T-helper 2 cell treated with Interferon-gamma antibody and Interleukin-4, amounts not matched to agents 5 μg/mL and 100 μg/mL, for 36 hours (primary cell): ENCODE results near the gene CHD2.
"Not testable (repeated sequence)": the region's sequence is repeated elsewhere in the genome, so short reads cannot be mapped to it uniquely, and the experiment has no call there.

Source experiments
- DNase-seq: peaks from one replicate; pipeline ENCODE4 v3.0.0; 2021; ENCODE audit warnings: low spot score
- H3K27ac Mint-ChIP-seq: one replicate; pipeline ENCODE4 v1.8.0; 2021; ENCODE audit warnings: mild to moderate bottlenecking, mixed read lengths
- H3K27me3 Mint-ChIP-seq: one replicate; pipeline ENCODE4 v1.8.0; 2021; ENCODE audit warnings: low read depth, mixed read lengths
- H3K36me3 Mint-ChIP-seq: one replicate; pipeline ENCODE4 v1.8.0; 2021; ENCODE audit warnings: low read depth, mixed read lengths
- H3K4me1 Mint-ChIP-seq: one replicate; pipeline ENCODE4 v1.8.0; 2021; ENCODE audit warnings: low read depth, mixed read lengths
- H3K4me3 Mint-ChIP-seq: one replicate; pipeline ENCODE4 v1.8.0; 2022; ENCODE audit warnings: mild to moderate bottlenecking, moderate library complexity, mixed read lengths
- H3K9me3 Mint-ChIP-seq: one replicate; pipeline ENCODE4 v1.8.0; 2021; ENCODE audit warnings: mixed read lengths

Gene CHD2

DNA sequence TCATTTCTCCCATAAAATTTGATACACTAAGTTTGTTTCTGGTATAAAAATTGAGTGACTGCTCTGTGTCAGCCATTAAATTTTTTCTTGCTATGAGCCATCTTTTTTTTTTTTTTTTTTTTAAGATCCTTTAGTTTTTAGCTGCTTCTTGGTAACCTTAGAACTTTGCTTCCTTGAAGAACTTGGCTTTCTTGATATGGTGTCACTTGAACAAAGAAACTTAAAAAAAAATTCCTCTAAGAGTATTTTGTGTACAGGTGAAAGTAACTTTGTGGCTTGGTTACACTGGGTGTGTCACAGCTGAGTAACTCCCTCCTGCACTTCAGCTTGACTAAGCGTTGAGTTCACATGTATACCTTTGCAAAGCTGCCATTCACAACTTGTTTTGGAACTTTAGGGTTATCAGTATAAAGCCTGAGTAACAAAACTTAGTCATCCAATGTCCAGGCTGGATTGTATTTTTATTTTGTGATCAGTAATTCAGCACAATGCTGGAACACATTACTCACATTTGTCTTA is 6.5 kb downstream of the CHD2 start:
- H3K36me3 Mint-ChIP-seq: peaks cover 58% of the 10 kb centered on the region
- peaks cover 66% of the 10 kb centered on the region for H3K4me1 Mint-ChIP-seq
- H3K27ac Mint-ChIP-seq: peak overlapping the region; percentile 100
- H3K27me3 Mint-ChIP-seq: no peaks in the 10 kb centered on the region
- H3K4me3 Mint-ChIP-seq: peak overlapping the region; percentile 86
- no peaks in the 10 kb centered on the region for H3K9me3 Mint-ChIP-seq
- peak; percentile 67 for DNase-seq

DNA sequence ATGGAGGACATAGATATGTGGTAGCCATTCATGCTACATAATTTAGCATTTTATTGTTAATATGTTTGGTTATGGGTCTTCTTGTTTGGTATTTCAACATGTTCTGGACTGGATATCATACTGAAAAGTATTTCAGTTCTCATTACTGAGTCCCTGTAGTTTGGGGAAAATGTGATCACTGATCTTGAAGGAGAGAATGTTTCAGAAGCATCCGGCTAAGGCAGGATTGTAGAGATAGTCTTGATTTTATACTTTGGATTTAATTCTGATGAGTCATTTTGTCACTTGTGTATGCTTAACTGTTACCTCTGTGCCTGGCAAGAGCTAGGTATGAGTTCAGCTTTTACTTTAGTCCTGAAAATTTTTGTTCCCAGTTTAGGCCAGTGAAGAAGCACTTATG is 7.1 kb downstream of the CHD2 start:
- no peaks in the 10 kb centered on the region for H3K9me3 Mint-ChIP-seq
- H3K4me3 Mint-ChIP-seq: peak overlapping the region; percentile 86
- no peak for DNase-seq
- peaks cover 72% of the 10 kb centered on the region for H3K4me1 Mint-ChIP-seq
- H3K27ac Mint-ChIP-seq: peak overlapping the region; percentile 100
- no peaks in the 10 kb centered on the region for H3K27me3 Mint-ChIP-seq
- peaks cover 60% of the 10 kb centered on the region for H3K36me3 Mint-ChIP-seq

DNA sequence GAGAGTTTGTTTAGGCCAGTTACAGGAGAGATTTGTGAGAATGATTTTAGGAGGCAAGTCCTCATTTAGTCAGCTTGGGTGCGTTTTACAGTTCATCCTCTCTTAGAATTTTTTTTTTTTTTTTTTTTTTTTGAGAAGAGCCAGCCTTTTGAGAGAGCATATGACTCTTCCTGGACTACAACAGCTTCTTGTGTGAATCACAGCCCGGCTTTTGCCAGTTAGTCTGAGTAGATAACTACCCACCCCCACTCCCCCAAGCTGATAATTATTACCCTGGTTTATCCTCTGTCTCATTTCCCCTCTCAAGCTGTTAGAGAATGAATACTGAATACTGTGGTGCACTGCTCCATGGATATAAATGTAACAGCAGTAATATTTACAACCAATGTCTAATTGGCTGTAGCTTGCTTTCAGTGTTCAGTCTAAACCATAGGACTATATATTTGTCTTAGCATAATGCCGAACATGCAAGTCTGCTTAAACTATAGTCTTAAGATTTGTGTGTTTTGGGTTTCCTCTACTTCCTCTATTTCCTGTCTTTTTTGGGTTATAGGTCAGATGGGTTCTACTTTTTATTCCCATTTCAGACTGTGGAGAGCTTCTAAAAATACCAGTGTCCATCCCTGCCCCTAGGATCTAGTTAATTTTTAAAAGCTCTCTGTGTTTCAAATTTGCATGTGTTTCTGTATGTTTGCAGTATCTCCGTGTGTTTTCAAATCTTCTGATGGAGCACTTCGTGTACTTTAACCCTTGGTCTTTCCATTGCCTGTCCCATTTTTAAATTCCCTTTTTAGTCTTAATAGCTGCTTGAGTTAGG is 8.0 kb downstream of the CHD2 start:
- no peak for DNase-seq

DNA sequence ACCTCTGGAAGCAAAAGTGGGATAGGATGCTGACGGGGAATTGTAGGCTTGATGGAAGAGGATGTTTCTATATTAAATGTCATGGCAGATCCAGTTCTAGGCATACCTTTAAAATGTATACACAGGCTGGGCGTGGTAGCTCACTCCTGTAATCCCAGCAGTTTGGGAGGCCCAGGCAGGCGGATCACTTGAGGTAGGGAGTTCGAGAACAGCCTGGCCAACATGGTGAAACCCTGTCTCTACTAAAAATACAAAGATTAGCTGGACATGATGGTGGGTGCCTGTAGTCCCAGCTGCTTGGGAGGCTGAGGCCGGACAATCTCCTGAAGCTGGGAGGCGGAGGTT is 8.6 kb downstream of the CHD2 start:
- Mint-ChIP-seq H3K27me3 (no peaks in the 10 kb centered on the region), H3K4me1 (peaks cover 76% of the 10 kb centered on the region), H3K4me3 (peak overlapping the region; percentile 86), H3K27ac (peak overlapping the region; percentile 100), H3K9me3 (no peaks in the 10 kb centered on the region), H3K36me3 (peaks cover 58% of the 10 kb centered on the region)
- DNase-seq: no peak

More for the DNA sequence above, 8.0 kb downstream of the CHD2 start:
- Mint-ChIP-seq H3K4me3 (peak overlapping the region; percentile 86), H3K27ac (peak overlapping the region; percentile 100), H3K9me3 (no peaks in the 10 kb centered on the region), H3K27me3 (no peaks in the 10 kb centered on the region), H3K36me3 (peaks cover 58% of the 10 kb centered on the region), H3K4me1 (peaks cover 72% of the 10 kb centered on the region)

DNA sequence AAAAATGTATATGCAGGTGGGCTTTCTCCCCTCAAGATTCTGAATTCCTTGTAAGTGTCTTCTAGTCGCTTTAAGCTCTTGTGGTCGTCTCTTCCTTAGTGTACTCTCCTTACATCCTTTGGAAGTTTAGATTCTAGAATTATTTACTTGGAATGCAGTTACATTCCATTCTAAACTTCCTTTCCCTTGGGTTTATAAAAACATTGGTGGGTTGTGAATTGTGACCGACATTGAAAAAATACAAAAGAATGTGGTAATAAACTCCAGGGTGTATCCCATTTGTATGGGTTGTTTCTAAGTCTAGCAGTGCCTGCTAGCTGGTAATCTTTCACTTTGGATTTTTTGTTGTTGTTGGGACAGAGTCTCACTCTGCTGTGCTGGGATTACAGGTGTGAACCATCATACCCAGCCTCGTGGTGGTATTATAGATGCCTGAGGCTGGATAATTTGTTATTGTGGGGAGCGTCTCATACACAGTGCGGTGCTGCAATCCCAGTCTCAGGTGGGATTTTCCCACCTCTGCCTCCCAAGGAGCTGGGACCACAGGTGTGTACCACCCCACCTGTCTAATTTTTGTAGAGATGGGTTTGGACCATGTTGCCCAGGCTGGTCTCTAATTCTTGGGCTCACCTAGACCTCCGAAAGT is 9.1 kb downstream of the CHD2 start:
- DNase-seq: no peak
- Mint-ChIP-seq H3K27ac (peak overlapping the region; percentile 58), H3K27me3 (no peaks in the 10 kb centered on the region), H3K9me3 (no peaks in the 10 kb centered on the region), H3K4me3 (peak overlapping the region; percentile 86), H3K4me1 (peaks cover 79% of the 10 kb centered on the region), H3K36me3 (peaks cover 56% of the 10 kb centered on the region)

DNA sequence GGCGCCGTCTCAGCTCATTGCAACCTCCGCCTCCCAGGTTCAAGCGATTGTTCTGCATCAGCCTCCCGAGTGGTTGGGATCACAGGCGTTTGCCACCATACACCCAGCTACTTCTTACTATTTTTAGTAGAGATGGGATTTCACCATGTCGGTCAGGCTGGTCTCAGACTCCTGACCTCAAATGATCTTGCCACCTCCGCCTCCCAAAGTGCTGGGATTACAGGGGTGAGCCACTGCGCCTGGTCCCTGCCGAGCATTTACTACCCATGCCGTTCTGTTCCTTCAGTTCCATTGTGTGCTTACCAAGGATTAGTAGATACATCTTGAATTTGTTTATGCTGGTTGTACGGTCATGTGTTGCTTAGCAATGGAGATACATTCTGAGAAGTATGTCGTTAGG is 10.3 kb downstream of the CHD2 start:
- H3K4me1 Mint-ChIP-seq: peaks cover 80% of the 10 kb centered on the region
- no peaks in the 10 kb centered on the region for H3K27me3 Mint-ChIP-seq
- peak overlapping the region; percentile 22 for H3K27ac Mint-ChIP-seq
- H3K36me3 Mint-ChIP-seq: peaks cover 54% of the 10 kb centered on the region
- DNase-seq: no peak
- H3K9me3 Mint-ChIP-seq: no peaks in the 10 kb centered on the region
- H3K4me3 Mint-ChIP-seq: peak overlapping the region; percentile 38

DNA sequence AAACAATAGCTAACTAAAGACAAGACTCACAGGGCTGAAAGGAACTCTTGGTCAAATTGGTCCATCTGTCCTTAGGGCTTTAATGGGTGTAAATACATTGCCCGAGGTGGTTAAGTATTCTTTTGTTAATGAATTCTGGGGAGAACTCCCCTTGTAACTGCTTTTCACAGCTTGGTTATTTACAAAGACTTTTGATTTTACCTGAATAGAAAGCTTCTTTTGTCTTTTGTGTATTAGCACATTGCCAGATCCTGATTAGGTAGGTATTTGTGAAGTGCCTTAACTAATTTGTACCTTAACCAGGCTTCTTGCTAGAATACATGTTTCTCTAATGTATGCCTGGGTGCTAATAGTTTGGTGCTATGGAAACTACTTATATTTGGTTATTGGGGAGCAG is 14.0 kb downstream of the CHD2 start:
- Mint-ChIP-seq H3K9me3 (no peaks in the 10 kb centered on the region), H3K27ac (peak overlapping the region; percentile 97), H3K4me1 (peaks cover 66% of the 10 kb centered on the region), H3K4me3 (peak overlapping the region; percentile 90), H3K36me3 (peaks cover 59% of the 10 kb centered on the region), H3K27me3 (no peaks in the 10 kb centered on the region)
- DNase-seq: no peak

DNA sequence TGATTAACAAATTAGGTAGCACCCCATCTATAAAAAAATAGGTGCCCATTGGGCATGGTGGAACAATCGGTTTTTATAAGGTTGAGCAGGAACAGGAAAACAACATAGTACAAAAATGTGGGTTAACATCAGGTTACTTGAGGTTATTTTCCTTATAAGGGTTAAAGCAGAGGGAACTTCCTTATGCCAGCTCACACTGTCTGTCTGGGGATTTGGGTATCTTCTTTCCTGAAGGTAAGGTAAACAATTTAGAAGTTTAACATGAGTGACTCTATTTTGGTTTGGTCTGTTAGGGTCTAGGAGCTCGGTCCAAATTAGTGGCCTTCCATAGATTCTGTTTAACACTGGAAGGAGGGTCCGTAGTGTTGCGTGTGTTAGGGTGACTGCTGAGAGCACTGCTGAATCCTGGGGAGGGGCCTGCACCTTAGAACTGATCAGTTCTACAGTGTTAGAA is 14.7 kb downstream of the CHD2 start:
- Mint-ChIP-seq H3K27ac (peak overlapping the region; percentile 97), H3K4me1 (peaks cover 67% of the 10 kb centered on the region), H3K27me3 (no peaks in the 10 kb centered on the region), H3K36me3 (peaks cover 57% of the 10 kb centered on the region), H3K4me3 (peak overlapping the region; percentile 90), H3K9me3 (no peaks in the 10 kb centered on the region)
- no peak for DNase-seq

DNA sequence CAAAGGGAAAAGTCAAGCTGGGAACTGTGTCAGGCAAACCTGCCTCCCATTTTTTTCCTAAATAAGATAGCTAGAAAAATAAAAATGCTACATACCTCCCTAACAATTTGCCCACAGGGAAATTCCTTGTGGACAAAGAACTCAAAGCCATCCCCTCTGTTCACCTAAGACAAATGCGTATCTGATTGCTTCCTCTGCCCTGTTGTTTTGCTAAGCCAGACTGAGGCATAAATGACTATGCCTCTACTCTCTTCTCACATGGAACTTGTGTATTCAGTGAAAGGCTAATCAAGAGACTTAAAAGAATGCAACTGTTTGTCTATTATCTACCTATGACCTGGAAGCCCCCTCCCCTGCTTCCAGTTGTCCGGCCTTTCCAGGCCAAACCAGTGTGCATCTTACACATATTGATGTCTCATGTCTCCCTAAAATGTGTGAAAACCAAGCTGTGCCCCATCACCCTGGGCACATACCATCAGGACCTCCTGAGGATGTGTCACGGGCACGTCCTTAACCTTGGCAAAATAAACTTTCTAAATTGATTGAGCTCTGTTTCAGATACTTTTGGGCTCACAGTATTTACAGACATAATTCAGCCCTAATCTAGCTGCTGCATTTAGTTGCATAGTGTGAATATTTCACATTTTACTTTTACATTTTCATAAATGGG is 15.8 kb downstream of the CHD2 start:
- H3K36me3 Mint-ChIP-seq: peaks cover 58% of the 10 kb centered on the region
- H3K27ac Mint-ChIP-seq: peak overlapping the region; percentile 75
- no peaks in the 10 kb centered on the region for H3K27me3 Mint-ChIP-seq
- no peaks in the 10 kb centered on the region for H3K9me3 Mint-ChIP-seq
- peaks cover 71% of the 10 kb centered on the region for H3K4me1 Mint-ChIP-seq
- no peak for DNase-seq
- peak overlapping the region; percentile 90 for H3K4me3 Mint-ChIP-seq

DNA sequence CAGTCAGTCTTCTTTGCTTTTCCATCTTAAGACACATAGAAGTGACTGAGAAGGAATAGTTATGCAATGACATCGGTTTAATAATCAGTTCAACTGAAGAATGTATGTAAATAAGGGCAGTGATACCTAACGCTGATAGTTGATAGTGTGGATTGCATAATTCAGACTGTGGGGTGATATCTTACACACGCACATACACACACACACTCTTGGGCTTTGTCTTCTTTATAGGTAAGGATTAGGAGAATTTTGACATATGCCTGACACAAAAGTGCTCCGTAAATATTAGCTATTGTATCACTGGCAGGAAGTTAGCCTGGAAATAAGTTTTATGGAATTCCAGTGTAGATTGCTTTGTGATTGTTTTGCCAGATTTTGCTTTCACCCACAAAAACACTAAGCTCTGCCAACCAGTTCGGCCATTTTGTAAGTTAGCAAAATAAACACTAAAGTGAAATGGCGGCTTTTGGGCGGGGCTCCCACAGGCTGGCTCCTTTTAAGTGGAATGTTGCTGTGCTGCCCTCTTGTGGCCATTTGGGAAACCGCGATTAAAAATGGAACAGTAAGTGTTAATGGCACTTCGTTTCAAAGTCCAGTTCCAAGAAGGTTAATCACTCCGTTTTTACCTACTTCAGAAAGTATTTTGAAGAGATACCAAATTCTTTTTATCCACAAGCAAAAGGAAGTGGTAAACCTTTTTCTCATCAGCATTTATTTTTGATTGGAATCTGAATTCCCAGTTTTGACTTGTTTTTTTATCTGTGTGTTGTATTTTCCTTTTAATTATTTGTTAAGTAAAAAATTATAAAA is 17.7 kb downstream of the CHD2 start:
- peak overlapping the region; percentile 64 for H3K4me3 Mint-ChIP-seq
- H3K27me3 Mint-ChIP-seq: no peaks in the 10 kb centered on the region

DNA sequence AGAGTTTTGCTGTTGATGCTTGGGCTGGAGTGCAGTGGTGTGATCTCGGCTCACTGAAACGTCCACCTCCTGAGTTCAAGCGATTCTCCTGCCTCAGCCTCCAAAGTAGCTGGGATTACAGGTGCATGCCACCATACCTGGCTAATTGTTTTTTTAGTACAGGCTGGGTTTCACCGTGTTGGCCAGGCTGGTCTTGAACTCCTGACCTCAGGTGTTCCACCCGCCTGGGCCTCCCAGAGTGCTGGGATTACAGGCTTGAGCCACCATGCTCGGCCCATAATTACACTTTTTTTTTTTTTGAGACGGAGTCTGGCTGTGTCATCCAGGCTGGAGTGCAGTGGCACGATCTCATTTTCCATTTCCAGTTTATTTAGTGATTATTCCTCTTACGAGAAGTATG is 18.8 kb downstream of the CHD2 start:
- Mint-ChIP-seq H3K36me3 (peaks cover 53% of the 10 kb centered on the region), H3K4me1 (peaks cover 70% of the 10 kb centered on the region)
- DNase-seq, H3K27me3 Mint-ChIP-seq, H3K4me3 Mint-ChIP-seq, H3K9me3 Mint-ChIP-seq, H3K27ac Mint-ChIP-seq: not testable (repeated sequence)

More for the DNA sequence above, 17.7 kb downstream of the CHD2 start:
- peaks cover 50% of the 10 kb centered on the region for H3K36me3 Mint-ChIP-seq
- peak overlapping the region; percentile 74 for H3K27ac Mint-ChIP-seq
- peak; percentile 89 for DNase-seq
- H3K4me1 Mint-ChIP-seq: peaks cover 74% of the 10 kb centered on the region
- no peaks in the 10 kb centered on the region for H3K9me3 Mint-ChIP-seq

DNA sequence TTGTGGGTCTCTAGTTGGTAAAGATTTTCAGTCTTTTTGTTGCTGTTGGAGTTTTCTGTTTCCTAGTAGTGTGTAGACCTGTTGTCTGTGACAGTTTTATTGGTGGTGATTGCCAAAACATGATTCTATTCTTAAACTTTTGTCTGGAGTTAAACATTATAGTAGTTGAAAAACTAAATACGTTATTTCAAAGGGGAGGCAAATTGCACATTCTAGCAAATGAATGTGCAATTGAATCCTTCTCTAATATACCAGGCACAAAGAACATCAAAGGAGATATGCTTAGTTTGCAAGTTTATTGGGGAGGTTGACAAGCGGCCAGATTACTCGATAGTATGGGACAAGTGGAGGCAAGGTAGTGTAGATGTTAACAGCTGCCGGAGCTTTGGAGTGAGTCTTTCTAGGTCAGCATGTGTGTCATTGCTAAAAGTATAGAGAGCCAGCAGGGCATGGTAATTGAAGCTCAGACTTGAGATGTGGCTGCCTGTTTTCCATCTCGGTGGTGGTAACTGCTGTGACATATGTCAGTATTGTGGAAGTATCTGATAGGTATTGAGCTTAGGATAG is 20.6 kb downstream of the CHD2 start:
- peaks cover 65% of the 10 kb centered on the region for H3K4me1 Mint-ChIP-seq
- no peaks in the 10 kb centered on the region for H3K9me3 Mint-ChIP-seq
- peaks cover 60% of the 10 kb centered on the region for H3K36me3 Mint-ChIP-seq
- H3K27me3 Mint-ChIP-seq: no peaks in the 10 kb centered on the region
- no peak for DNase-seq
- H3K4me3 Mint-ChIP-seq: peak overlapping the region; percentile 11
- peak overlapping the region; percentile 39 for H3K27ac Mint-ChIP-seq
